H9 (cell line): ENCODE measurements around the gene RGS2. TPM values are rescaled to one million over a fixed set of nuclear protein-coding genes. Genes with fewer than 3 reads are reported as not detected.

Experiments used
- DNase-seq: peaks from one replicate; pipeline ENCODE4 v3.0.0-alpha.2; 2017
- H2AFZ ChIP-seq: one replicate; pipeline ENCODE4 v1.6.1; 2013; ENCODE audit warnings: mild to moderate bottlenecking, low read length, control low read depth, moderate library complexity
- H2AK5ac ChIP-seq: 2 replicates; pipeline ENCODE4 v1.6.1; 2013; ENCODE audit warnings: low read length, control low read depth, mixed read lengths; ENCODE audit not compliant: insufficient read length
- H2BK120ac ChIP-seq: one replicate; pipeline ENCODE4 v1.6.1; 2013; ENCODE audit warnings: low read depth, mild to moderate bottlenecking, low read length, control low read depth, inconsistent platforms; ENCODE audit not compliant: poor library complexity, severe bottlenecking
- H2BK12ac ChIP-seq: 2 replicates; pipeline ENCODE4 v1.6.1; 2013; ENCODE audit warnings: low read length, control low read depth, mixed read lengths, low read depth; ENCODE audit not compliant: insufficient read length
- H2BK15ac ChIP-seq: 2 replicates; pipeline ENCODE4 v1.6.1; 2013; ENCODE audit warnings: low read depth, low read length, control low read depth
- H2BK20ac ChIP-seq: one replicate; pipeline ENCODE4 v1.6.1; 2013; ENCODE audit warnings: low read depth, mild to moderate bottlenecking, low read length, control low read depth, inconsistent platforms; ENCODE audit not compliant: poor library complexity, severe bottlenecking
- H2BK5ac ChIP-seq: 2 replicates; pipeline ENCODE4 v1.6.1; 2013; ENCODE audit warnings: low read length, control low read depth, mixed read lengths; ENCODE audit not compliant: insufficient read length
- H3K14ac ChIP-seq: 2 replicates; pipeline ENCODE4 v1.6.1; 2013; ENCODE audit warnings: low read length, control low read depth; ENCODE audit not compliant: insufficient read depth
- H3K18ac ChIP-seq: 2 replicates; pipeline ENCODE4 v1.6.1; 2013; ENCODE audit warnings: low read depth, mild to moderate bottlenecking, mixed read lengths, low read length, control low read depth; ENCODE audit not compliant: insufficient read length
- H3K23ac ChIP-seq: 2 replicates; pipeline ENCODE4 v1.6.1; 2013; ENCODE audit warnings: low read length, control low read depth, mixed read lengths, low read depth; ENCODE audit not compliant: insufficient read length
- H3K23me2 ChIP-seq: 2 replicates; pipeline ENCODE4 v1.6.1; 2013; ENCODE audit warnings: low read depth, mild to moderate bottlenecking, mixed read lengths, low read length, control low read depth; ENCODE audit not compliant: insufficient read length, poor library complexity, severe bottlenecking
- H3K27ac ChIP-seq: 2 replicates; pipeline ENCODE4 v1.5.1; 2013; ENCODE audit warnings: low read length, control low read depth, mixed read lengths, low read depth; ENCODE audit not compliant: insufficient read length
- H3K27me3 ChIP-seq: 2 replicates; pipeline ENCODE4 v1.6.1; 2013; ENCODE audit warnings: low read length, control low read depth, inconsistent platforms; ENCODE audit not compliant: insufficient read depth
- H3K4ac ChIP-seq: 2 replicates; pipeline ENCODE4 v1.6.1; 2013; ENCODE audit warnings: low read depth, mild to moderate bottlenecking, control low read depth, inconsistent platforms, low read length, moderate library complexity
- H3K4me1 ChIP-seq: 2 replicates; pipeline ENCODE4 v1.6.1; 2013; ENCODE audit warnings: low read length, control low read depth, inconsistent platforms; ENCODE audit not compliant: insufficient read depth
- H3K4me2 ChIP-seq: 2 replicates; pipeline ENCODE4 v1.6.1; 2013; ENCODE audit warnings: low read length, control low read depth, mixed read lengths; ENCODE audit not compliant: insufficient read length, insufficient read depth
- H3K56ac ChIP-seq: 2 replicates; pipeline ENCODE4 v1.6.1; 2013; ENCODE audit warnings: low read depth, mild to moderate bottlenecking, mixed read lengths, low read length, control low read depth; ENCODE audit not compliant: insufficient read length
- H3K79me1 ChIP-seq: 2 replicates; pipeline ENCODE4 v1.6.1; 2013; ENCODE audit warnings: low read depth, mild to moderate bottlenecking, moderate library complexity, low read length, control low read depth, inconsistent platforms; ENCODE audit not compliant: insufficient read depth, poor library complexity, severe bottlenecking
- H3K79me2 ChIP-seq: 2 replicates; pipeline ENCODE4 v1.6.1; 2013; ENCODE audit warnings: low read length, control low read depth, inconsistent platforms; ENCODE audit not compliant: insufficient read depth
- H3K9ac ChIP-seq: 2 replicates; pipeline ENCODE4 v1.6.1; 2013; ENCODE audit warnings: low read length, control low read depth, mixed read lengths; ENCODE audit not compliant: insufficient read length; ENCODE audit errors: extremely low read depth
- H3K9me3 ChIP-seq: one replicate; pipeline ENCODE4 v1.6.1; 2013; ENCODE audit warnings: low read depth, low read length, inconsistent platforms; ENCODE audit not compliant: control insufficient read depth
- H3T11ph ChIP-seq: one replicate; pipeline ENCODE4 v1.6.1; 2013; ENCODE audit warnings: mild to moderate bottlenecking, low read length, control low read depth, inconsistent platforms
- H4K20me1 ChIP-seq: one replicate; pipeline ENCODE4 v1.6.1; 2013; ENCODE audit not compliant: control insufficient read depth, insufficient read length, insufficient read depth
- H4K5ac ChIP-seq: 2 replicates; pipeline ENCODE4 v1.6.1; 2013; ENCODE audit warnings: low read depth, mild to moderate bottlenecking, mixed read lengths, low read length, control low read depth; ENCODE audit not compliant: insufficient read length
- H4K8ac ChIP-seq: replicated peaks from 2 replicates; pipeline ENCODE4 v1.6.1; 2013; ENCODE audit warnings: low read length, control low read depth, mixed read lengths, low read depth; ENCODE audit not compliant: insufficient read length
- H4K91ac ChIP-seq: 2 replicates; pipeline ENCODE4 v1.6.1; 2013; ENCODE audit warnings: low read depth, mild to moderate bottlenecking, moderate library complexity, mixed read lengths, low read length, control low read depth; ENCODE audit not compliant: insufficient read length
- H3K27ac Mint-ChIP-seq, 3 experiments: 2 replicates in 2 of 3; 3 replicates in 1 of 3; pipeline ENCODE4 v1.8.0; 2020 to 2021; ENCODE audit warnings: mixed read lengths in 3 of 3, mild to moderate bottlenecking in 1 of 3, moderate library complexity in 1 of 3
- H3K27me3 Mint-ChIP-seq: 2 replicates; pipeline ENCODE4 v1.8.0; 2021; ENCODE audit warnings: low read depth, mild to moderate bottlenecking, moderate library complexity, mixed read lengths
- H3K36me3 Mint-ChIP-seq, 3 experiments: 2 replicates in 2 of 3; 3 replicates in 1 of 3; pipeline ENCODE4 v1.8.0; 2020 to 2021; ENCODE audit warnings: low read depth in 3 of 3, mixed read lengths in 3 of 3; ENCODE audit not compliant: insufficient read depth in 1 of 3
- H3K4me1 Mint-ChIP-seq, 2 experiments: 2 replicates each; pipeline ENCODE4 v1.8.0; 2020; ENCODE audit warnings: mixed read lengths in 2 of 2
- H3K4me3 Mint-ChIP-seq, 2 experiments: 2 replicates in 1 of 2; 3 replicates in 1 of 2; pipeline ENCODE4 v1.8.0; 2020 to 2021; ENCODE audit warnings: mild to moderate bottlenecking in 2 of 2, mixed read lengths in 2 of 2, moderate library complexity in 1 of 2
- H3K9me3 Mint-ChIP-seq, 2 experiments: 2 replicates in 1 of 2; 3 replicates in 1 of 2; pipeline ENCODE4 v1.8.0; 2020; ENCODE audit warnings: mild to moderate bottlenecking in 2 of 2, mixed read lengths in 2 of 2, moderate library complexity in 1 of 2
- CTCF ChIP-seq: fragments of 200-600 bp; sonication (generic); conservative IDR thresholded peaks from 3 replicates; pipeline ENCODE4 v1.8.0; 2021; ENCODE audit warnings: antibody characterized with exemption, mild to moderate bottlenecking
- WGBS: extraction: QIAGEN DNeasy Blood & Tissue Kit; methylation state at CpG from one replicate; pipeline ENCODE4 v1.1.7; 2013; ENCODE audit warnings: missing lambda C conversion rate, low lambda C conversion rate, mixed read lengths; ENCODE audit not compliant: insufficient read length; ENCODE audit errors: extremely low coverage; 5-methylcytosine and 5-hydroxymethylcytosine counted together
- total RNA-seq: library from RNA; stranded (reverse); gene quantifications from 2 replicates; pipeline ENCODE4 v1.2.1, GENCODE V29; 2021

The RGS2 gene
- total RNA-seq, 1 experiment from 2014 or later, result 13.9 TPM

GRCh38 chr1:192846950-192847349 lies 38.1 kb downstream of the RGS2 start:
- H2BK12ac ChIP-seq, result no peak overlapping the region
- H3K4me1 Mint-ChIP-seq, result peaks cover 18 to 27% of the 10 kb centered on the region in 2 experiments

More at GRCh38 chr1:192846950-192847349, 38.1 kb downstream of the RGS2 start:
- Histone ChIP-seq H3K4me2 (no peak overlapping the region), H4K91ac (no peak overlapping the region), H3K14ac (no peak overlapping the region), H2BK120ac (no peak overlapping the region), H3K79me2 (no peaks in the 10 kb centered on the region), H4K8ac (no peak overlapping the region), H3K23ac (no peak overlapping the region), H3K27me3 (no peaks in the 10 kb centered on the region), H2BK15ac (no peak overlapping the region), H4K5ac (no peak overlapping the region), H3K79me1 (no peaks in the 10 kb centered on the region), H2BK5ac (no peak overlapping the region), H3K27ac (no peak overlapping the region), H3K9ac (no peak overlapping the region), H3T11ph (no peak overlapping the region), H3K4me1 (no peaks in the 10 kb centered on the region), H3K18ac (no peak overlapping the region), H3K4ac (no peak overlapping the region), H3K23me2 (no peaks in the 10 kb centered on the region), H2AFZ (no peak overlapping the region), H3K56ac (no peak overlapping the region), H2BK20ac (no peak overlapping the region), H3K9me3 (no peaks in the 10 kb centered on the region), H2AK5ac (no peak overlapping the region), H4K20me1 (no peaks in the 10 kb centered on the region)
- Mint-ChIP-seq H3K36me3 (no peaks in the 10 kb centered on the region), H3K27ac (peak overlapping the region in 1 of 3 experiments; percentile 76; a peak in 2 of 7 replicates), H3K9me3 (no peaks in the 10 kb centered on the region), H3K27me3 (no peaks in the 10 kb centered on the region), H3K4me3 (no peak overlapping the region)
- no peak for TF ChIP-seq CTCF
- DNase-seq, result no peak
- no CpG with 5 or more reads among the region's 2 CpGs for WGBS
